A549 (cell line): ENCODE measurements around the gene FAR2.

Experiments
- ATOH8 ChIP-seq: fragments of 250-450 bp; sonication (Bioruptor Pico); IDR thresholded peaks from 2 replicates; pipeline ENCODE4 v1.5.0; 2020; ENCODE audit warnings: low read depth, mild to moderate bottlenecking, moderate library complexity
- EP300 ChIP-seq, 2 experiments: fragments of >200 bp; sonication (Bioruptor Twin); formaldehyde crosslinking; IDR thresholded peaks; 2 replicates in 1 of 2; 3 replicates in 1 of 2; pipeline ENCODE4 v1.6.1; 2016 to 2017
- SREBF2 ChIP-seq: fragments of 450-650 bp; IDR thresholded peaks from 2 replicates; pipeline ENCODE4 v1.6.1; 2014; ENCODE audit warnings: mild to moderate bottlenecking, moderate library complexity

- TF ChIP-seq SREBF2 (no peak), ATOH8 (CRISPR knock-in tag) (no peak), EP300 (IDR thresholded peaks at IDR 0.05) (no peak)
These were observed 74.3 kb downstream of the FAR2 start for GRCh38 chr12:29223426-29223825.
